GM19467 (cell line): ENCODE results near the gene PLAC1.

Source experiments
- ATAC-seq: cut with Tn5 transposase; IDR thresholded peaks from one replicate; pipeline ENCODE4 v1.9.1; 2021; ENCODE audit warnings: mild to moderate bottlenecking, moderate library complexity; ENCODE audit not compliant: unreplicated experiment

Gene PLAC1

GRCh38 chrX:134632355-134632754 lies 25.9 kb downstream of the PLAC1 start:
- no peak for ATAC-seq

GRCh38 chrX:134631426-134632346 lies 26.6 kb downstream of the PLAC1 start:
- ATAC-seq = no peak

GRCh38 chrX:134628663-134629062 lies 29.6 kb downstream of the PLAC1 start:
- no peak for ATAC-seq

DNA sequence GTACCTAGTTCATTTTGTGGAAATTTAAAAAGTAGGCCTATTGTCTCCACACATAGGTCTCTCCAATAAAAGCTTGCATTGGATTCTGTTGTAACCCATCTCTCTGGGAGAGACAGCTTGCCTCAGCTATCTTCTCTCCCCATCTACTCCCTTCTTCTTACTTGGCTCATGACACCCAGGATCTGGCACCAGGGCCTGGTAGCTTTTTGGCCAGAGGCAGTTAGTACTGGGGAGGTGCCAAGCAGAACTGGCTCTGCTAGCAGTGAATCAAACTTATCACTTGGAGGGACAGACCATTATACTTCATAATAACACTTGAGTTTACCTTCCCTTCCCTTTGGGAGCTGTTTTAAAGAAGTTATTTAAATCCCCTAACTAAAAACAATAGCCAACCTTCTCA lies 31.8 kb downstream of the PLAC1 start:
- ATAC-seq = no peak

DNA sequence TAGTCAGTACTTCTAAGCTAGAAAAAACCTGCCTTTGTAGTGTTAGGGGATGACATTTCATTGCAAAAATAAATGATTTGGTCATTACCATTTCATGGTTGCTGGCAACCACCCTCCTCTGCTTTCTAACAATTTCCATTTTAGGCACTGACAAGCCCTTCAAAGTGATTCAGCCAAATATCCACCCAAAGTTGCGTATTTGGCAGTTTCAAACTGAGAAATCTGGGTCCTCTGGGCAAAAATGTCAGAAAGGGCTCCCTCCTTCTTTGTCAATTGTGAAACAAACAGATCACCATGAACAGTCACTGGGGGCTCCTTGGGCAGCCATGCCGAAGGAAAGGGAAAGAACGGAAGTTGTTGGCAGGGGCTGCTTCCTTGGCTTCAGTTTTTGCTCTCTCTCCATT lies 33.0 kb downstream of the PLAC1 start:
- no peak for ATAC-seq

- ATAC-seq = no peak
Measured at GRCh38 chrX:134624046-134624430, 34.2 kb downstream of the PLAC1 start.

DNA sequence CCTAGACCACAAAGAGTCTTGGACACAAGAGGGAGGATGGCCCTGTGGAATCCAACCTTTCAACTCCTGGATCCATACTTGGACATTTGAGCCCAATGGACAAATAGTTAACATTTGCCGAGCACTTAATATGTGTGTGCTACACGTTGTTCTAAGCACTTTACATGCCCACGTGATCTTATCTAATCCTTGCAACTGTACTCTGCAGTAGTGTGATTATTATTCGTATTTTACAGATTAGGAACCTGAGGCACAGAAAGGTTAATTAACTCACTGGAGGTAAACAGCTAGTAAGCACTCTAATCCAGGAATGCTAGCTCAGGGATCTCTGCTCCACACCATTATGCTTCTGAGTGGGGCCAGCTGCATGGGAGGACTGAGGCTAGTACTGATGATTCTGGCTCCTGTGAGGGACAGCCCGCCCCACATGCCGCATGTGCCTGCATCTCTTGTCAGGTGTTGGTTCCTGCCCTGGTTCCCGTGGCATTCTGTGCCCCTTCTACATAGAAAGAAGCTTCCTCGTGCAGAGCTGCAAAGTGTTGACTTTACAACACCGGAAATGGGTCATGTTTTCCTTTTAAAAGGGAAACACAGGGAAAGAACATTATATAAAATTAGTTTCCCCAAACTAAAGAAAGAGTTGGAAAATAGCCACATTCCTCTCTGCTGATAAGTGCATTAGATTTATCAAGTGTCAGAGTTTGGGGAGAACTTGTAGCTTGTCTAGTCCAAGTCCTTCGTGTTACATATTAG lies 34.8 kb downstream of the PLAC1 start:
- no peak for ATAC-seq

GRCh38 chrX:134622813-134623185 lies 35.5 kb downstream of the PLAC1 start:
- ATAC-seq = no peak

- ATAC-seq = peak; percentile 83
Measured at GRCh38 chrX:134622056-134622812, 36.0 kb downstream of the PLAC1 start.

DNA sequence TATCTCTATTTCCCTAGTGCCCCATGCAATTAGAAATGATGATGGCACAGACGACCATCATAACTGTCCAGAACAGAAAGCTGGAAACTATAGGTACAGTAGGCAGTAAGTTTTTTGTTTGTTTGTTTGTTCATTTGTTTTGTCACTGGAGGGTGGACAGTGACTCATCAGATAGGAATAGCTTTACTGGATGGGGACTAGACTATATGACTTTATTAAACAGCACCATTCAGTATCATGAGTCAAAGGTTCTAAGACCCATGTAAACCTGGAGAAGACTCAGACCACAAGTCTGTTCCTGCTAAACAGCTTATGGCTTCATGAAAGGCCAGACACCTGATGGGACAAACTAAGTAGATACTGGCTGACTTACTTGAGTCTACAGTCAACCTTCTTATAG lies 38.4 kb downstream of the PLAC1 start:
- no peak for ATAC-seq

GRCh38 chrX:134613396-134613795 lies 44.9 kb downstream of the PLAC1 start:
- no peak for ATAC-seq

DNA sequence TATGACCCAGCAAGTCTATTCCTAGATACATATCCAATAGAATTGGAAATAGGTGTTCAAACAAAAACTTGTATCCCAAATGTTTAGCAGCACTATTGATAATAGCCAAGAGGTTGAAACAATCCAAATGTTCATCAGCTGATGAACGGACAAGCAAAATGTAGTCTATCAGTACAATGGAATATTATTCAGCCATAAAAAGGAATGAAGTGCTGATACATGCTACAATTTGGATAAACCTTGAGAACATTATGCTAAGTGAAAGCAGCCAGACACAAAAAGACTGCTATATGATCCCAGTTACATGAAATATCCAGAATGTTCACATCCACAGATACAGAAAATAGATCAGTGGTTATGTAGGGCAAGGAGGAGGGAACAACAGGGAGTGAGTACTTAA lies 50.1 kb downstream of the PLAC1 start:
- ATAC-seq = no peak

DNA sequence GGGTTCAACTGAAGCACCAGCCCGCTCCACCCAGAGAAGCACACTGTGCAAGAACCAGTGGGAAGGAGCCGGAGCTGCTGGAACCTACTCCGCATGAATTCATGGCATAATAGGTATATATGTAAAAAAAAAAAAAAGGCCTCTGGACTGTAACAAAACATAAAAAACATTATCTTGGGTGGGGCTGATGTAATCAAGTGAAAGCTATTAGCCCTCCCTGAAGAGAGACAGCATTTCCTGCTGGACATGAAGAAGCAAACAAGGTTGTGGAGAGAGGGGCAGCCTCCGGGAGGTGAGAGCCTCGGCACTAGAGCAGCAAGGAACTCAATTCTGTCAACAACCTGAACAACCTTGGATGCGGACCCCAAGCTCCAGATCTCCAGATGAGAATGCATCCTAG lies 50.7 kb downstream of the PLAC1 start:
- ATAC-seq = no peak

DNA sequence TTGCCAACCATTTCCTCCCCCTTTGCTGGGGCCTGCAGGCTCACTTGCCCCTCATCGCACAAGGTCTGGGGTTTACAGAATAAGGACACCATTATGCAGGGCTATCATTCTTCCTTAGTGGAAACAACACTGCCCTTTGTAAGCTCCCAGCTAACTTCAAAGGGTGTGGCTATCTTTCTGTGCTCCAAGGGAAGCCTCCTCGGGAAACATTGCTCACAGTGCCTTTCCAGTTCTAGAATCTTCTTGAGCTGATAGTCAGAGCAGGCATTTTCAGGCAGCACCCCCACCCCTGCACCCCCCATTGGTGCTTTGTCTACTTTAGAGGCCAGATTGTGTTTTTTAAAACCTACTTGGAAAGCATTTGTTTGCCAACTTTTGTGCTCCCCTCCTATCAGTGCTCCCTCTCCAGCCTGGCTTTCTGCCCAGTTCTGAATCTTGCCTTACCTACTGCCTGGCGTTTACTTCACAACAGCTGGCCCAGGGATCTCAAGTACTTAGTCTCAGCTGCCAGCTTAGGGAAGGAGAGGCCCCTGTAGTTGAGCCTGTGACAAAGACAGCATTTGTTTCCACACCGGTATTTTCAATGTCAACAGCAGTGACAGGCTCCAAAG lies 53.5 kb downstream of the PLAC1 start:
- ATAC-seq = no peak

DNA sequence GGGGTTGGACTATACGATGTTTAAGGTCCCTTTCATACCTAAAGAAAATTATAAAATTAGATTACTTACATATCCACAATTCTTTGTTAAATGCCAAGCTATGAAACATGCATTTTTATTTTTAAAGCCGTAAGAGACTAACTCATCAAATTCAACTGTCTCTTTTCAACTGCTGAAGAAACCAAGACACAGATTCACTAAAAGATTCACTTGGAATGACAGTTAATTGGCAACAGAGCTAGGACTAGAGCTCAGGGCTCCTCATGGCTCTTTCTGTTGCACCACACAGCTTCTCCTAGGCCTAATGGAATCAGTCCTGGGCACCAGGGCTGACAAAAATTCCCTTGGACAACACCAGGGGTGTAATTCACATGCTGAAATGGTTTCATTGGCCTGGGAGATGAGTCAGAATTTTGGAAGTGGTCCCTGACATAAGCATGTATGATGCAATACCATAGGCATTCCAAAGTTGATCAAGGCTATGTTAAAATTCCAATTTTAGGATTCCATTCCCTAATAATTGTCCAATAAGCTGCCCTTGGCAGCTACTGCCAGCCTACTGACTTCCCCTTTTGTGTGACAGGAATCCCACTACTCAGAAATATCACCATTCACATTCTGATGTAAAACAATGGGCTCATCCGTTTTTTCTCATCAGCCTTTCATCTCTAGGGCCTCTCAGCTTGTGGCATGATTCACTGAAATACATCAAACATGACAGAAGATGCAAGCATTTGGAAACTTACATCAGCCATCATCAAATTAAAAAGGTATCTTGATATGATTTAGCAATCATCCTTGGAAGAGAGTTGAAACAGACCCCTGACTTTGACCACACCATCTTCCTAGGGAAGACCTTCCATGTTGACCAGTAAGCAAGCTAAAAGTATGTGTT lies 54.2 kb downstream of the PLAC1 start:
- ATAC-seq = no peak

GRCh38 chrX:134602410-134602809 lies 55.9 kb downstream of the PLAC1 start:
- ATAC-seq = no peak

- no peak for ATAC-seq
Measured at GRCh38 chrX:134601240-134601765, 57.0 kb downstream of the PLAC1 start.

- no peak for ATAC-seq
Measured at GRCh38 chrX:134600714-134601113, 57.6 kb downstream of the PLAC1 start.

GRCh38 chrX:134599184-134599914 lies 58.9 kb downstream of the PLAC1 start:
- no peak for ATAC-seq
